HG02610 (cell line): ENCODE data around the gene ABCA12.

Source experiments
- ATAC-seq: cut with Tn5 transposase; IDR thresholded peaks from one replicate; pipeline ENCODE4 v1.9.1; 2021; ENCODE audit warnings: mild to moderate bottlenecking, moderate library complexity; ENCODE audit not compliant: unreplicated experiment

Gene ABCA12

DNA sequence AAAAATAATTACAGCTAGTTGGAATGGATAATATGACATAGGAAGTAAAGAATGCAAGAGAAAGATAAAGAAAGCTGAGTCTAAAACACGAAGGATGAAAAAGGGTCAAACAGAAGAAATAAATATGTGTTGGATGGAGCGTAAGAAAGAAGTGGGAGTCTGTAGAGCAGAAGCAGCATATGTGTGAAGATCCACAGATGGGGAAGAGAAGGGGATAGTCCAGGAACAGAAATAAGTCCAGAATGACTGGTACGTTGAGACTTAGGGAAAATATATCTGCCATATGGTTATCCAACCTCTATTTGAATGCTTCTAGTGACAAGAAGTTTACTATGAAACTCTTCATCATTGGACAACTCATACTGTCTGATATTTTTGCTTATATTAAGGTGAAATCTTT is 18.0 kb downstream of the ABCA12 start:
- no peak for ATAC-seq

DNA sequence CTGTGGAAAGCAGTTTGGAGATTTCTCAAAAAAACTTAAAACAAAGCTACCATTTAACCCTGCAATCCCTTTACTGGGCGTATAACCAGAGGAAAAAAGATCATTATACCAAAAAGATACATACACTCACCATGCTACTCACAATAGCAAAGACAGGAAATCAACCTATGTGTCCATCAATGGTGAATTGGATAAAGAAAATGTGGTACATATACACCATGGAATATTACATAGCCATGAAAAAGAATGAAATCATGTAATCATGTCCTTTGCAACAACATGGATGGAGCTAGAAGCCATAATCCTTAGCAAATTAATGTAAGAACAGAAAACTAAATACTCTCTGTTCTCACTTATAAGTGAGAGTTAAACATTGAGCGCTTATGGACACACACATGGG is 18.6 kb downstream of the ABCA12 start:
- ATAC-seq = no peak

DNA sequence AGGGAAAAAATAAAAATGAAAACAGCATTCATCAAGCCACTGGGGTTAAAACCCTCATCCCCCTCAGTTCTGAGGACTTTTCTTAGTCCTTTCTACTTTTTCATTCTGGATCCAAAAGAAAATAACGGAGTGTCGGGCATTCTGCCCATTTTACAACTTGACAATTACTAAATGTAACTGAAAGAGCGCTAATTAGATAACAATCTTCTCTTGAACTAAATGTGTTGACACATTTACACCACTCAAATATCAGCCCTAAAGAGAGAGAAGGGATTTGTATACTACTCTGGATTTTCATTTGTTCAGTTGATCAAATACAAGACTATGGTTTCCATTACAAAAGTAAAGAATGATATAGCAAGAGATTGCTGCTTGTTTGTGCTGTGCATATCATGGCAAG is 27.5 kb downstream of the ABCA12 start:
- no peak for ATAC-seq

DNA sequence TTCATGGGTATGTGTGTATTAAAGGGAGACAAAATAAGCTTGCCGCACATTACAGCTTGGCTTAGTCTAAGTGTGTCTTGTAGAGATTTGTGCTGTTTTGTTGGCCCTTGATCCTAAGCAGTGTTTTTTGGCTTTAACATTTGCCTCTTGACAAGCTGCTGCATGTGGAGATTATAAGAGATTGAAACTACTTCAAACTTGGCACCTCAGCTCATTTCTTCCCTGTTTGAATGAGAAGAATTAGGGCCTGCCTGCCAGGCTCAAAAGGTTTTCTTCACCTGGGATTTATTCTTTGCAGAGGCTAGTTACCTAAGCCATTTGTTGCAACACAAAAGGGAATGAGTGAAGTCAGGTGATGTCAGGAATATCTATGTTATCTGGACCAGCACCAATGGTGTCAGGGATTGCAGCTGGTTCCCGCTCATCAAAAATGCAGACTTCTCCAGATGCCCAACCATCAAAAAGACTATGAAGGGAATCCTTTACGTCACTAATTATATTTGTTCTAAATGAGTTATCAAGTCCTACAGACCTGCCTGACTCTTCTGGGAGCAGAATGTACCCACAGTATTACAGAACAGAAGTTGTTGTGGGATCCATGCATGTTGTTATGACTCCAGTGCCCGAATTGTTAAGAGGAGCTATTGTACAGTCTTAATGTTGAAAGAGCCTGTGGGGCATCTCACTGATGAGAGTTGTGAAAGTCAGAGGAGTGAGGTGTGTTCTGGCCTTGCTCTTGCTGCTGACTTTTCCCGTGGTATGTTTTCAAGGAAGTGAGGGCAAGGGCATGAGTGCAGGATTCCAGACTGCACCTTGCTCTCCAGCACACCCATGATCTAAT is 31.0 kb downstream of the ABCA12 start:
- ATAC-seq = no peak

DNA sequence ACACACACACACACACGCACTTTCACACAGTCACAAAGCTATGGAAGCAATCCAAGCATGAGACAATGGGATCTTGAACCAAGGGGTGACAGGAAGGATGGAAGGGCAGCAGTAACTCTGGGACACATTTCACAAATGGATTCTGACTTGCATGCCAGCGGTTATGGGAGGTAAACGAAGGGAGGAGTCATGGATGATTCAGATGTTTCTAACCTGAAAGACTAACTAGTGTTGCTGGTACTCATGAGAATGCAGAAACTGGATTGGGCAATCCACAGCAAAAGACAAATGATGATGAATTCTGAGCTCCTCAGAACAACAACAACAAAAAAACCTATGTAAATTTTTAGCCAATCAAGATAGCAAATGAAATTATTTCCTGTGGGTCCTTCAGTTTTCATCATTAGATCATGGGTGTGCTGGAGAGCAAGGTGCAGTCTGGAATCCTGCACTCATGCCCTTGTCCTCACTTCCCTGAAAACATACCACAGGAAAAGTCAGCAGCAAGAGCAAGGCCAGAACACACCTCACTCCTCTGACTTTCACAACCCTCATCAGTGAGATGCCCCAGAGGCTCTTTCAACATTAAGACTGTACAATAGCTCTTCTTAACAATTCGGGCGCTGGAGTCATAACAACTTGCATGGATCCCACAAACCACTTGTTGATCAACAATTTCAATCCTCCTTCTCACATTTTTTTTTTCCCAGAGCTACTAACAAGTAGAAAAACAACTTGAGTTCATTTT is 32.6 kb downstream of the ABCA12 start:
- ATAC-seq = no peak

DNA sequence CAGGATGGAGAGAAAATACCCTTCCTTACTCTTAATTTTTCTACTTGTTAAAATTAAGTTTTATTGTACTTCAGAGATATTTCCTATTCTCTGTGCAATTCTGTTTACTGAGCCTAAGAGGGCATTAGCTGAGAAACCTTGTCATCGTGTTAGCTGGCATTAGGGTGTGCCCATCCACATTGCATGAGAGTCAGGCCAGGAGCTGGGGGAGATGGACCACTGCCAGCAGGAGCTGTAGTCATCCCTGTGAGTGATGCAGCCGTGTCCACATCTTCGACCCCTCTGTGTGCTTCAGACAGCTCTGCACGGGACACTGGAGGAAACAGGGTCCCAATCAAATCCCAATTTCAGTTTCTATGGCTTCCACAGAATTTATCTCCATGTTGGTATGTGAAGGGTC is 34.2 kb downstream of the ABCA12 start:
- no peak for ATAC-seq

DNA sequence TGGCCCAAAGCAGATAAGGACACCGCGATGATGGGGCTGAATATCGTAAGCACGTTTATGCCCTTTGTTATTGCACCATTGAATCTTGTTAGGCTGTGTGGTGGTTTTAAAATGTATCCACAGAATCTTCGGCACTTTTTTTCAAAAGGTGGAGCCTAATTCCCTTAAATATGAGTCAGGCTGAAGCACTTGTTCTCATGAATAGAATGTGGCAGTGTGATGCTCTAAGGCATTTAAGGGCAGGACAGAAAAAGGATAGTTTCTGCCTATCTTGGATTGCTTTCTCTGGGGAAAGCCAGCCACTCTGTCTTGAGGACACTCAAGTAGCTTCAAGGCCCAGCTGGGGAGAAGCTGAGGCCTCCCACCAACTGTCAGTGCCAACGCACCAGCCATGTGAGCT is 39.6 kb downstream of the ABCA12 start:
- no peak for ATAC-seq

GRCh38 chr2:215084080-215084479 is 54.3 kb downstream of the ABCA12 start:
- ATAC-seq = no peak

GRCh38 chr2:215083146-215083545 is 55.3 kb downstream of the ABCA12 start:
- ATAC-seq = no peak

DNA sequence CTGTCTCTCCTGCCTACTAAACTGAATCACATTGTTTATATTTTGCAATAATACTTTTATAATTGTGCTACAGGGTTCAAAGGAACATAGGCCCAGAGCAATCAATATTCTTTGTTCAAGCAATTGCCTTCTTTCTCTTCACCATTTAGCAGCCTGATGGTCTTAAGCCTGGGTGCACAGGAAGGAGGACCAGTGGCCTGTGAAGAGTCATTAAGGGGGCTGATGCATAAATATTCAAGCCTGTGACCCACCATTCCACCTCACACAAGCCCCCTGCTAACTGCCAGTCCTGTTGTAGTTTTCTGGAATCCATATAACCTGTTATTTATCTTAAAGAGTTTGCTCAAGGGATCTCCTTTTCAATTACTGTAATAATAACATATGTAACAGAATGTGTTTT is 56.0 kb downstream of the ABCA12 start:
- ATAC-seq = no peak

DNA sequence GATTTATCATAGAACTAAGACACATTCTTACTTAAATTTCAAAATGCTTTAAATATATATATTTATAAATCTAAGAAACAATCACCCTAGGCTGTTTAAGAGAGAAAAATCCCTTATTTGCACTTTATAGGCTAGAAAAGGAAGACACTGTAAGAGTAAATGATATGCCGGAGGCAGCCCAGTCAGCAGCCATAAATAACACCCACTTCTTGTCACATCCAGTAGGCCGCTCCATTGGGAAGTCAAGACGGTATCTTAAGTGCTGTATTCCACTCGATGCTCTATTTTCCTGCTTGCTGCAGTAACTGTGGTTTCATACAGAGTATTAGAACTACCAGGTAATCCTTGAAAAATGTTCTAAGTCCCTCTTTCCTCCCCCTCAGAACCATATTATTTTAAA is 57.9 kb downstream of the ABCA12 start:
- ATAC-seq = no peak

DNA sequence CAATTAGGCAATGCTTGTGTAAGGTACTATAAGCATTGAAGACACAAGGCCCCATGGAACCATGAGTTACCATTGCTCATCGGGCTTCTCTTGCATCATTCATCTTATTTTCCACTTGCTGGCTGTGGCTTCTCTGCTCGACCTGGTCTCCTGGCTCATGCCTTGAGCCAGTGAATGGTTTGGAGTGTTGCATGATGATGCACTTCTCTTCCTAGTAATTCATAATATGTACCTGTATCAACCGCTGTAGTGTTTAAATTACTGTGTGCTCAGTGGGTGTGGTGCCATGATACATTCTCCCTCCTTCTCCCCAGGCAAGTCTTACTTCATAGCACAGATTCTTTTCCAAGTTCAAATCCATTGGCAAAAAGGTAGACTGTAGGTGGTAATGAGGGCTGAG is 66.8 kb downstream of the ABCA12 start:
- ATAC-seq = no peak

DNA sequence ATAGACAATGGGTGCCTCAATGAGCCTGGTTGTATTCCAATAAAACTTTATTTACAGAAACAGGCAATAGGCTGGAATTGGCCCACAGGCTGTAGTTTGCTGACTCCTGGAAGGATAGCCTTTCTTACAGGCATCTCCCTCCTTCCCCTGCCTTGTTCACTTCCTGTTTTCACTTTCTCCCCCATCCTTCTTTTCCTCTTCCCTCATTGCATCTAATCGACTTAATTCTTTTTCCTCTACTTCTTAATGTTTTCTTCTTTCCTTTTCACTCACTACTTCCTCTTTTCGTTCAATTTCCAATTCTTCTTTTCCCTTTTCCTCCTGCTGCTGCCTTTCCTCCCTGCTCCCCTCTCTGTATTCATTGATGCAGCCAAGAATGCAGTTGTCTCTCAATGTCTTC is 70.0 kb downstream of the ABCA12 start:
- ATAC-seq = no peak

GRCh38 chr2:215066124-215066523 is 72.3 kb downstream of the ABCA12 start:
- no peak for ATAC-seq

- no peak for ATAC-seq
Observed at GRCh38 chr2:215063526-215063925, 74.9 kb downstream of the ABCA12 start.

DNA sequence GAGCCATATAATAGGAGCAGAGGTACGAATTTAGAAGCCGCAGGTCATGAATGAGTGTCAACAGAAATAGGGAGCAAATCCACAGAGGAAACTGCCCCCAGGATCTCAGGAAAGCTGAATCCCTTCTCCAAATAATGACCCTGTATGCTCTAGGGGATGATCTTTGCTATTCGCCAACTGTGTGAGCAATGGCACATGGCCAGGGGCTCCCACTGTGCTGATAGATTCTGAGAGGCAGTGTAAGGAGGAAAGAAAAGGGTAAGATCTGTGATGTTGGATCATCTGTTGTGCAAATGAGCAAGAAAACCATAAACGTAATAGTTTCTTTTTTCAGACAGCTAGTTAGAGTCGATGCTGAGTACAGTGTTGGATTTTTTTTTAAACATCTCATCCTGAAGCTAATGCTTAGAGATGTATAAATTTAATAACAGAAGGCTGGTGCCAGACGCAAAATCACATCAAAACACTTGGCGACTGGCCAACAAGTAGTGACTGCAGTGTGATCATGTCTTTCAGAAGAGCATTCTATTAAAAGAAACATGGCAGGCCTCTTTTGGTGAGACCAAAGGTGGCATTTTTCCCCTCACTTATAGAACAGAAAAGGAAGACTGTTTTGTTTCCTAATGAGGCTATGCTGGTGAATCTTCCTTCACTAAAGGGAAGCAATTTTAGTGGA is 77.4 kb downstream of the ABCA12 start:
- ATAC-seq = no peak

- ATAC-seq = no peak
Observed at GRCh38 chr2:215059724-215060123, 78.7 kb downstream of the ABCA12 start.

DNA sequence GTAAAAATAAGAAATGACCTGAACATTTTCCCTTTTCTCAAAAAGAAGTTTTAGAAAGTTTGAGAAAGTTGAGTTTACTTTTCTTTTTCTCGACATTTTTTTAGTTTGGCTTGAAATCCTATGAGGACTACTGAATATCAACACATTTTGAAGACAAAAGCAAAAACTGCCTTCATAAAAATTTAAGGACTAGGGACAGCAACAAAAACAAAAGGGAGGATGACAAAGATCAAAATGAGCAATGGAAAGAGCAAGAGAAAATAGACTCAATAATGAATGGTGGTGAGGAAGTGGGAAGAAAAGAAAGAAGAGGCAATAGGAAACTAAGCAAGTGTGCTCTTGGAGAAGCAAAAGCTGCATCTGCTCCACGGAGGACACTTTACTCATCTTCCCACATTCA is 82.5 kb downstream of the ABCA12 start:
- ATAC-seq = no peak

DNA sequence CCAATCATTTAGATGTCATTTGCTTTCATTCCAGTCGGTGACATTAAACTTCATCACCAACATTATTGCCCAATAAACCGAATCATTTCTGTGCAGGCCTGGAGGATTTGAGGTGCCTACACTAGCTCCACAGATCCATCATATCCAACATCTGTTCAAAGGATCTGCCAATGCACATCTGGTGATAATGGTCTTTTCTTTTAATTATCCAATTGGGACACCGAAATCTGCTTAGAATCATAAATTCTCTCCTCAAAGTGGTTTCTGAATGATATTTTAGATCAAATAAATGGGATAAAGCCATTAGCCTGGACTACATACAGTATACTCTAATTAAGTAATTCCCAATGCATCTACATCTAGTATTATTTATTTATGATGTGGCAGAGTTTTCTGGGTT is 85.6 kb downstream of the ABCA12 start:
- ATAC-seq = no peak

DNA sequence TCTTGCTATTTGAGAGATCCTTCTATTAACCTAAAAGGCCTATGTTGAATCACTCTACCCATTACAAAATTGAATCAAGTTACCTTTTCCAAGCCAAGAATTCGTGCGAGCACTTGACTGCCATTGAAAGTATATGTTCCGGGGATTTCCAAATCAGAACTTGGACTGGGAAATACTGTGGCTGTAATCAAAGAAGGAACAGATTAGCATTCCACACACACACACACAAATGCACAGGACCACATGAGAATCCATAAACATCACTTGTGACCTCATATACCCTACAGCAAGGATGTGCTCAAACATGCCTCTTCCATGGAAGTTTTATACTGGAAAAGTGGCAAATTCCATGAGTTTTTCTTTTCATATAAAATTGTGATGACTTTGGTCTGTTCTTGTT is 86.0 kb downstream of the ABCA12 start:
- ATAC-seq = no peak

- no peak for ATAC-seq
Observed at GRCh38 chr2:215049341-215049740, 89.1 kb downstream of the ABCA12 start.

GRCh38 chr2:215038421-215038820 is 100.0 kb downstream of the ABCA12 start:
- ATAC-seq = no peak
